ENCODE measurements around the gene MAP3K2. TPM values are rescaled to one million over a fixed set of nuclear protein-coding genes. Genes with fewer than 3 reads are reported as not detected.

Gene MAP3K2
- total and polyA plus RNA-seq, 2 donors (not counting 3 experiments of a cell fraction or from before 2014, with no cell fraction given): 3.4 to 25.7 TPM

- intact Hi-C loops (cut with micrococcal nuclease): no loop called here
Observed at GRCh38 chr2:127320586-127321275, 67.0 kb downstream of the MAP3K2 start.

GRCh38 chr2:127320067-127320466 is 67.7 kb downstream of the MAP3K2 start:
- Histone ChIP-seq H4K20me1 (replicated peaks; ENCODE audit: control insufficient read depth, extremely low read depth, insufficient read depth, low read length) (no peaks in the 10 kb centered on the region), H3K9ac (replicated peaks; ENCODE audit: extremely low read depth, insufficient read depth, low read length) (no peak overlapping the region), H3K9me3 (replicated peaks; ENCODE audit: control insufficient read depth, insufficient read depth, low read length) (no peaks in the 10 kb centered on the region), H3K27me3 (ENCODE audit: control insufficient read depth in 2 of 2, insufficient read depth in 2 of 2, low read length in 2 of 2) (no peaks in the 10 kb centered on the region), H3K4me1 (ENCODE audit: control insufficient read depth, extremely low read depth, insufficient read depth, low read length) (no peaks in the 10 kb centered on the region), H3K9me1 (replicated peaks; ENCODE audit: control insufficient read depth, extremely low read depth, insufficient read depth, low read length) (no peaks in the 10 kb centered on the region), H3K4me3 (replicated peaks in 1 of 3; ENCODE audit: insufficient read depth in 1 of 3, low read depth in 1 of 3, low read length in 3 of 3) (no peak overlapping the region), H3K36me3 (ENCODE audit: control insufficient read depth in 2 of 2, extremely low read depth in 1 of 2, insufficient read depth in 2 of 2, low read length in 2 of 2) (peaks cover 7 to 15% of the 10 kb centered on the region in 2 experiments), H3K27ac (ENCODE audit: insufficient read depth, low read depth, low read length) (no peak overlapping the region), H2AFZ (ENCODE audit: low read depth, low read length) (no peak overlapping the region), H3K4me2 (ENCODE audit: insufficient read depth, low read length) (no peak overlapping the region), H3K79me2 (ENCODE audit: control insufficient read depth, insufficient read depth, low read length) (no peaks in the 10 kb centered on the region)
- ChIA-PET CTCF (interaction anchor here (1.9 kb wide), 1 partner anchor 160 kb away, joined by 11 read pairs; no protein-coding TSS in a partner anchor), POLR2A (interaction anchor here (0.6 kb wide), 1 partner anchor 37 kb away, joined by 3 read pairs; no protein-coding TSS in a partner anchor)
- intact Hi-C loops (cut with micrococcal nuclease): no loop called here
- TF ChIP-seq MAX (IDR thresholded peaks at IDR 0.05; ENCODE audit: insufficient read depth, insufficient read length) (no peak), GATA2 (IDR thresholded peaks at IDR 0.05; ENCODE audit: insufficient read depth, insufficient read length, low read depth, low read length) (no peak), JUN (IDR thresholded peaks at IDR 0.05; ENCODE audit: borderline replicate concordance, insufficient read depth, insufficient read length, low read depth) (no peak)
- no TSS peak for BruUV-seq (replicated peaks)
- FAIRE-seq: no peak
- dilution Hi-C loops (cut with MboI; ENCODE audit: extremely low pct_ligation_motif_present, low sequenced_read_pairs): no loop called here
- no peak for DNase-seq (ENCODE audit: low read depth, low spot score)

More at GRCh38 chr2:127320586-127321275, 67.0 kb downstream of the MAP3K2 start:
- TF ChIP-seq GATA2 (IDR thresholded peaks at IDR 0.05; ENCODE audit: insufficient read depth, insufficient read length, low read depth, low read length): no peak
- no peak for TF ChIP-seq EZH2 (IDR thresholded peaks at IDR 0.05; ENCODE audit: borderline replicate concordance, low read depth, low read length, severe bottlenecking)
- TF ChIP-seq MAX (IDR thresholded peaks at IDR 0.05; ENCODE audit: insufficient read depth, insufficient read length): no peak
- no peak for TF ChIP-seq MYC (IDR thresholded peaks at IDR 0.05; ENCODE audit: low read depth, low read length)
- TF ChIP-seq FOS (IDR thresholded peaks at IDR 0.05; ENCODE audit: borderline replicate concordance, insufficient read depth, low read length): no peak
- no peak for TF ChIP-seq JUN (IDR thresholded peaks at IDR 0.05; ENCODE audit: borderline replicate concordance, insufficient read depth, insufficient read length, low read depth)
- no peaks in the 10 kb centered on the region for H3K27me3 ChIP-seq (ENCODE audit: control insufficient read depth in 2 of 2, insufficient read depth in 2 of 2, low read length in 2 of 2)
- FAIRE-seq (no peak), DNase-seq (ENCODE audit: low read depth, low spot score) (no peak)
- no peak overlapping the region for H3K27ac ChIP-seq (ENCODE audit: insufficient read depth, low read depth, low read length)
- no peaks in the 10 kb centered on the region for H3K4me1 ChIP-seq (ENCODE audit: control insufficient read depth, extremely low read depth, insufficient read depth, low read length)
- no peaks in the 10 kb centered on the region for H3K79me2 ChIP-seq (ENCODE audit: control insufficient read depth, insufficient read depth, low read length)
- H3K9me1 ChIP-seq (replicated peaks; ENCODE audit: control insufficient read depth, extremely low read depth, insufficient read depth, low read length): no peaks in the 10 kb centered on the region
- no TSS peak for BruUV-seq (replicated peaks)
- no peaks in the 10 kb centered on the region for H4K20me1 ChIP-seq (replicated peaks; ENCODE audit: control insufficient read depth, extremely low read depth, insufficient read depth, low read length)
- H3K9ac ChIP-seq (replicated peaks; ENCODE audit: extremely low read depth, insufficient read depth, low read length): no peak overlapping the region
- dilution Hi-C loops (cut with MboI; ENCODE audit: extremely low pct_ligation_motif_present, low sequenced_read_pairs): no loop called here
- no peaks in the 10 kb centered on the region for H3K9me3 ChIP-seq (replicated peaks; ENCODE audit: control insufficient read depth, insufficient read depth, low read length)
- ChIA-PET POLR2A (no interaction called here), CTCF (interaction anchor here (1.9 kb wide), 1 partner anchor 159 kb away, joined by 11 read pairs; no protein-coding TSS in a partner anchor)
- H3K36me3 ChIP-seq (ENCODE audit: control insufficient read depth in 2 of 2, extremely low read depth in 1 of 2, insufficient read depth in 2 of 2, low read length in 2 of 2): peaks cover 7 to 15% of the 10 kb centered on the region in 2 experiments
- no peak overlapping the region for H3K4me3 ChIP-seq (replicated peaks in 1 of 3; ENCODE audit: insufficient read depth in 1 of 3, low read depth in 1 of 3, low read length in 3 of 3)
- no peak overlapping the region for H2AFZ ChIP-seq (ENCODE audit: low read depth, low read length)
- H3K4me2 ChIP-seq (ENCODE audit: insufficient read depth, low read length): no peak overlapping the region
